ENCODE results near the gene CDCA7L.
"Not testable (repeated sequence)": the region's sequence is repeated elsewhere in the genome, so short reads cannot be mapped to it uniquely, and the experiment has no call there.

Gene CDCA7L

GRCh38 chr7:21943436-21943835 lies 2.3 kb downstream of the CDCA7L start:
- no peak for DNase-seq

GRCh38 chr7:21942955-21943354 lies 2.7 kb downstream of the CDCA7L start:
- DNase-seq = no peak

DNA sequence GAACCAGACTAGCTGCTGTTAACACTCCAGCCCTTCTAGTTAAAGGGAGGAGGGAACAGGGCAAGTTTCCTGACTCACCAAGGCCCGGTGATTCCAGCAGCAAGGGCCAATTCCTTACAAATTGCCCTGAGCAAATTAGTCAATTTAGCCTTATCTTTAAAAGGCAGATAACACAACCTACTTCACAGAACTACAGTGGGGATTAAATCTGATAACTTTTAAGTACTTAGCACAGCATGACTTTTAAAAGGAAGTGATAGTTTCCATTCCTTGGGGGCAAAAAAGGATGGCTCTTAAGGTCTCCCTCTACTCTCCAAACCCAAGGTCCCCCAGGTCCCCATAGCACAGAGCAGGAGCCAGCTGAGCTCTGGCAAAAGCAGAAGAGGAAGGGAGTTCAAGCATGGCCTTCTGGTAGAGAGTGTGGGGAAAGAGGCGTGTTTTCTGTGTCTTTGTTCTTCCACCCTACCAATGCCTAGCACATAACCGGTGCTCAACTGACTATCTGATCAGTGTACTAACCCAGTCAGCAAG lies 4.0 kb downstream of the CDCA7L start:
- peak; percentile 95 for DNase-seq

DNA sequence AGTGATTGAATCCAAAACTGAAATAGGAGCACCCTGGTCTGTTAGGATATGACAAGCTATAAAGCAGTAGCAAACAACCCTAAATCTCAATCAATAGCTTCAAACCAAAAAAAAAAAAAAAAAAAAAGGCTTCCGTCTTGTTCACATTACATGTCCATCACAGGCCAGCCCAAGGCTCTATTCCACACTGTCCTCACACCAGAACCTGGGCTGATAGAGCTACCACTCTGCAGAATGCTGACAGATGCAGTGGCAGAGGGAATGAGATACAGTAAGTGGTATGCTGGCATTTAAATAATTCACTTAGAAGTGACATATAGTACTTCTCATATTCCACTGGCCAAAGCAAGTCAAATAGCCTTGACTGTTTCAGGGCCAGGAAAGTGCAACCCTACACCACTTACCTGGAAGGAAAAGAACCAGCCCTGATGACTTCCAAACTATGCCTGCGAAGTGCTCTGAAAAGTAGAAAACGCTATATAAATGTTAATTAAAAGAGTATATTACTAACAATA lies 5.8 kb downstream of the CDCA7L start:
- no peak for DNase-seq

DNA sequence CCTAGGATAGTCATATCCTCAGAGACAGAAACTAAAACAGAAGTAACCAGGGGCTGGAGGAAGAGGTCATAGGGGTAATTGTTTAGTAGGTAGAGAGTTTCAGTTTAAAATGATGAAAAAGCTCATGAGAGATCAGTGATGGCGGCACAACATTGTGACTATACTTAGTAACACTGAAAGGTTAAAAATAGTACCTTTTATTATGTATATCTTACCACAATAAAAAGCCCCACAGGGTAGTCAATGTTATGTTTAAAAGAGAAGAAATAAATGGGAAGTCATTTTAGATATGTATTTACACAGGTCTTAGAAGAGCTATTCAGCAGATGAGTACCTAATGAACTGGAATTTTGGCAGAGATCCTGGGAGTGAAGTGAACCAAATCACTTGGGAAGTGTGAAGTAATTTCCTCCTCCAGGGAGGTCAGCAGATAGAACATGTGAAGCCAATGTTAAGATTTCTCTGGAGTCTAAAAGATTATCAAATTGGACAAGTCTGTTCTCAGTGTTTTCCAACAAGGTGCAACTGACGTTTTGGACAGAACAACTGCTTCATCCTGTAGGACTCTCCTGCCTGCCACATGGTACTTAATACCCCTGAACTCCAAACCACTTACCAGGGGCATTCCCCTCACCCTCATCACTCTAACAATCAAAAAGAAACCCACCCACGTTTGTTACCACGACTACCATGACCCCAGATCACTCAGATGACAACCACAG lies 6.4 kb downstream of the CDCA7L start:
- peak; percentile 95 for DNase-seq

DNA sequence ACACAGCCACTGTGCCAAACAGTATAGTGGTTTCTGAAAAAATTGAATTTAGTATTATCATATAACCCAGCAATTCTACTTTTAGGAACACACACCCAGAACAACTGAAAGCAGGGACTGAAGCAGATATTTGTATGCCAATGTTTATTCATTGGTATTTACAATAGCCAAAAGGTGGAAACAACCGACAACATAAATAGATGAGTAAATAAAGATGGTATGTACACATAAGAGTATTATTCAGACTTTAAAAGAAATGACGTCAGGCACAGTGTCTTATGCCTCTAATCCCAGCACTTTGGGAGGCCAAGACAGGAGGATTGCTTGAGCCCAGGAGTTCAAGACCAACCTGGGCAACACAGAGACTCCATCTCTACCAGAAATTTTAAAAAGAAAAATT lies 7.2 kb downstream of the CDCA7L start:
- no peak for DNase-seq

GRCh38 chr7:21934808-21935207 lies 10.9 kb downstream of the CDCA7L start:
- no peak for DNase-seq

DNA sequence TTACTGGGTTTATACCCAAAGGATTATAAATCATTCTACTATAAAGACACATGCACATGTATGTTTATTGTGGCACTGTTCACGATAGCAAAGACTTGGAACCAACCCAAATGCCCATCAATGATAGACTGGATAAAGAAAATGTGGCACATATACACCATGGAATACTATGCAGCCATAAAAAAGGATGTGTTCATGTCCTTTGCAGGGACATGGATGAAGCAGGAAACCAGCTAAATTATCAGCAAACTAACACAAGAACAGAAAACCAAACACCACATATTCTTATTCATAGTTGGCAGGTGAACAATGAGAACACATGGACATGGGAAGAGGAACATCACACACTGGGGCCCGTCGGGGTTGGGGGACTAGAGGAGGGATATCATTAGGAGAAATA lies 12.4 kb downstream of the CDCA7L start:
- DNase-seq = not testable (repeated sequence)

GRCh38 chr7:21927693-21928092 lies 18.0 kb downstream of the CDCA7L start:
- DNase-seq = no peak

- no peak for DNase-seq
These were observed 19.3 kb downstream of the CDCA7L start for GRCh38 chr7:21926448-21926847.

- DNase-seq = no peak
These were observed 22.0 kb downstream of the CDCA7L start for GRCh38 chr7:21923658-21924057.

- no peak for DNase-seq
These were observed 23.1 kb downstream of the CDCA7L start for GRCh38 chr7:21922605-21923004.

DNA sequence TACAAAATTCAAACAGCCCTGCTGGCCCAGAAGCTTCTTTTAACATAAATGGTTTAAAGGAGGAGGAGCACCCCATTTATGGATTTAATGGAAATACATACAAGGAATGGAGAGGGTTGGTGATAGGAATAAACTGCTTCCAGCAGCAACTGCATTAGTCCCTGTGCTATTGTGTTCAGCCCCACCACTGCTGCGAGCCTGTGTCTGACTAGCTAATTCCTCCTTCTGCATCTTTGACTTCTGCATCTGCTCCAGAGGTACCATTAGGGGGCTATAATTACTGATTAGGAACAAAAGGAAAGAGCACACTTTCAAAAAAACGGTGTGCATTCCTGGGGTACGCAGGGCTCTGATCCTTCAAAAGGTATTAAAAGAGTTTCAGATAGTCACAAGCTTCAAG lies 24.8 kb downstream of the CDCA7L start:
- no peak for DNase-seq

- no peak for DNase-seq
These were observed 27.5 kb downstream of the CDCA7L start for GRCh38 chr7:21918216-21918615.

DNA sequence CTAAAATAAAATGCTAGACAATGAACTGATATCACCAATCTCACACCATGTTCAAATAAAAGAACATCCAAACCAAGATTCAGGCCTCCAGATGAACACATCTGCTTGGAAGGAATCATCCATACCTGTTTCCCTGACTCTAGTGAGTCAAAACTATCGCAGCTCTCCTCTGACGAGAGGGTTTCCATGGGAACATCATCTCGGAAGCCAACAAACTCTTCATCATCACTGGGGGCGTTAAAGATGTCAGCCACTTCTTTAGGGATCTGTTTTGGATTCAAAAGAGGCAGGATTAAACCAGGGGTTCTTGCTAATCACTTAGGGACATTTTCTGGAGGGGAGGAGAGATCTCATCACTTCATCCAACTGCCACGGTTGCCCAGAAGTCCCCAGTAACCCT lies 29.1 kb downstream of the CDCA7L start:
- no peak for DNase-seq

DNA sequence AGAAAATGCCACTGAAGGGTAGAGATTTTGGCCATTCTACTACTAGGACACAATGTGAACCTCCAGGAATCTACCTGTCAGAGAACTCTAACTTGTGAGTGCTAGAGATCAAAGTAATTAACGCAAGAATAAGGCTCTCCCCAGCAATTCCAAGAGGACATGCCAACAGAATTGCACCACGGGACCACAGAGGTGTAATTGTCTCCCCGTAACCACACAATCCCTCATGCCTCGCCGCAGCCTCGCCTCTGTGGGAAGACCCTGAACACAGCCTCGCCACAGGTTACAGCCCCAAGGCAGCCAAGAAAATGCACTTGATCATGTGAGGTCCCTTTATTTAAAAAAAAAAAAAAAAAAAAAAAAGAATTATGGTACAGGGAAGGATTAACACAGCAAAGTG lies 29.5 kb downstream of the CDCA7L start:
- no peak for DNase-seq

GRCh38 chr7:21915140-21915539 lies 30.6 kb downstream of the CDCA7L start:
- DNase-seq = no peak

DNA sequence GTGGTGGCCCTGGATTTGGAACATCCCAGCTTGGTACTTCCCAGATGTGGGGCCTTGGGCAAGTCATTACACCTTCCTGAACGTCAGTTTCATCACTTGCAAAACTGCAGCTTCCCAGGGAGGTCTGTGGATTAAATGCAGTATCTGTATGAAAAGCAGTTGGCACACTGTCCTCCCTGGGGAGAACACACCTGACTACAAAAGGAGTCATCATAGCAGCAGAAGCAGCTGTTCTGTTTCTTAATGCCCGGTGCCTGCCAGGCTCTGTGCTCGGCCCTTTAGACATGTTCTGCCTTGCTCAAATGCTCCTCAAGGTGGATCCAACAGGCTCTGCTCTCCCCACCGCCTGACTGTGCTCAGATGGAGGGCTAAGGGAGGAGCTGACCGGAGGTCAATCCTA lies 31.0 kb downstream of the CDCA7L start:
- no peak for DNase-seq

- no peak for DNase-seq
These were observed 32.5 kb downstream of the CDCA7L start for GRCh38 chr7:21912931-21913780.

- DNase-seq = peak; percentile 86
These were observed 33.4 kb downstream of the CDCA7L start for GRCh38 chr7:21912305-21912704.

DNA sequence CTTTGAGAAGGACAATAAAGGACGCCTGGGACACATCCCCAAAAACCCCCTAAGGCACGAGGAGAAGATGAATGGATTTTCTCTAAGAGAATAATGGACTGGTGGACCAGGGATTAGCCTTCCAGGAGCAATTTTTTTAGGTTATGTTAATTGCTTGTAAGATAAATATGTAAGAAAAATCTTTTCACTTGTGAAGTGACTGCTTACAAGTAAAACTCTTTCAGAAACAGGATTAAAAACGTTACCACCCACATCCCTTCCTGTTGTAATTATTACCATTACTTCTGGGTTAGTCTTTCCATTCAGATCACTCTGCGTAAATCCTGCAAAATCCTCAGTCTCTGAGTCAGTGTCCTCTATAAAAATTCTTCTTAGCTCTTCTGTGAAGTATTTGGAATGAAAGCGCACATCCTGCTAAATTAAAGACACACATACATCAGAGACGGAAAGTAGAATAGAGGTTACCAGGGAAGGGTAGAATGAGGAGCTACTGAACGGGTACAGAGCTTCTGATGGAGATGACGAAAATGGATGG lies 34.3 kb downstream of the CDCA7L start:
- DNase-seq = no peak

- DNase-seq = no peak
These were observed 35.4 kb downstream of the CDCA7L start for GRCh38 chr7:21910253-21910652.

DNA sequence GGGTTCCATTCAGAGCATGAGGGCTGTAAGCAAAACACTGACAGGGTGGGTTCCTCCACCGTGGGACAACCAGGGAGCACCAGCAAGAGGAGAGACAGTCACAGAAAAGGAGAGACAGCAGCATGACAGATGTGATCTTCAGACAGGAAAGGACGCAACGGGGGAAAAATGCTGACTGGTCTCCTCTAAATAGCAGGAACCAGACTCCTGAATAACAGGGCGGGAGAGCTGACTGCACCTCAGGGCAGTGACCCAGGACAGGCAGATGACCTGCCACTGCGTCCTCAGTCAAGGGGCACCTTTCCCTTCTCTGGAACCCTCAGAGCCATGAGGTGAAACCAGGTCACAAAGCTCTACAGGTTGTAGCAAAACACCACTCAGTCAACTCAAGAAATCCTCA lies 37.0 kb downstream of the CDCA7L start:
- no peak for DNase-seq
